ENCODE results near the gene RAB44.
"Not testable (repeated sequence)": the region's sequence is repeated elsewhere in the genome, so short reads cannot be mapped to it uniquely, and the experiment has no call there.

The RAB44 gene

GRCh38 chr6:36701401-36701991 lies 3.9 kb downstream of the RAB44 start:
- no peaks in the 10 kb centered on the region for H3K27me3 ChIP-seq (ENCODE audit: control insufficient read depth, insufficient read depth, low read length)
- H3K36me3 ChIP-seq (ENCODE audit: control insufficient read depth, insufficient read depth, low read length) = no peaks in the 10 kb centered on the region
- no peak overlapping the region for H3K9ac ChIP-seq (ENCODE audit: low read depth, low read length)
- no peak overlapping the region for H3K4me3 ChIP-seq (ENCODE audit: low read depth, low read length)
- H3K4me1 ChIP-seq (ENCODE audit: control insufficient read depth, insufficient read depth, low read length) = no peaks in the 10 kb centered on the region
- no peaks in the 10 kb centered on the region for H3K9me3 ChIP-seq (ENCODE audit: control insufficient read depth, insufficient read depth, low read length)
- H3K27ac ChIP-seq (ENCODE audit: low read depth, low read length) = no peak overlapping the region

GRCh38 chr6:36702656-36703055 lies 5.0 kb downstream of the RAB44 start:
- no peaks in the 10 kb centered on the region for H3K36me3 ChIP-seq (ENCODE audit: control insufficient read depth, insufficient read depth, low read length)
- no peak overlapping the region for H3K27ac ChIP-seq (ENCODE audit: low read depth, low read length)
- H3K4me3 ChIP-seq (ENCODE audit: low read depth, low read length) = no peak overlapping the region
- H3K27me3 ChIP-seq (ENCODE audit: control insufficient read depth, insufficient read depth, low read length) = no peaks in the 10 kb centered on the region
- H3K9ac ChIP-seq (ENCODE audit: low read depth, low read length) = no peak overlapping the region
- H3K9me3 ChIP-seq (ENCODE audit: control insufficient read depth, insufficient read depth, low read length) = no peaks in the 10 kb centered on the region
- no peaks in the 10 kb centered on the region for H3K4me1 ChIP-seq (ENCODE audit: control insufficient read depth, insufficient read depth, low read length)

DNA sequence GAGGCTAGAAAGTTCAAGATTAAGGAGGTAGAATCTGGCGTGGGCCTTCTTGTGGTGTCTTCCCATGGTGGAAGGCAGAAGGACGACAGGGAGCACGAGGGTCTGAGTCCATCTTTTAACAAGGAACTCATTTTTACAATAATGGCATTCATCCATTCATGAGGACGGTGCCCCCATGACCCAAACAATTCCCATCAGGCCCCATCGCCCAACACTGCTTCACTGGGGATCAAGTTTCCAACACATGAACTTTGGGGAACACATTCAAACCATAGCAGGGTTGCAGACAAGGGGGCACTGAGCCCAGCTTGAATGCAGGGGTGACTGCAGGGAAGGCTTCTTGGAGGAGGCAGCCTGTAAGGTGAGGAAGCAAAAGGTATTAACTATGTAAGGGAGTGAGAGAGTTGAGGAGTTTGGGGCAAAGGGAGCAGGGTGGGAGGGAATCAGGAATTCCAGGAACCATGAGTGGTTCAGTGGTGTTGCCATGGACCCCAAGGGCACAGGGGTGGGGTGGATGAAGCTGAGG lies 5.5 kb downstream of the RAB44 start:
- no peaks in the 10 kb centered on the region for H3K27me3 ChIP-seq (ENCODE audit: control insufficient read depth, insufficient read depth, low read length)
- H3K9me3 ChIP-seq (ENCODE audit: control insufficient read depth, insufficient read depth, low read length) = no peaks in the 10 kb centered on the region
- no peaks in the 10 kb centered on the region for H3K4me1 ChIP-seq (ENCODE audit: control insufficient read depth, insufficient read depth, low read length)
- H3K4me3 ChIP-seq (ENCODE audit: low read depth, low read length) = no peak overlapping the region
- H3K9ac ChIP-seq (ENCODE audit: low read depth, low read length) = no peak overlapping the region
- H3K36me3 ChIP-seq (ENCODE audit: control insufficient read depth, insufficient read depth, low read length) = no peaks in the 10 kb centered on the region
- no peak overlapping the region for H3K27ac ChIP-seq (ENCODE audit: low read depth, low read length)

DNA sequence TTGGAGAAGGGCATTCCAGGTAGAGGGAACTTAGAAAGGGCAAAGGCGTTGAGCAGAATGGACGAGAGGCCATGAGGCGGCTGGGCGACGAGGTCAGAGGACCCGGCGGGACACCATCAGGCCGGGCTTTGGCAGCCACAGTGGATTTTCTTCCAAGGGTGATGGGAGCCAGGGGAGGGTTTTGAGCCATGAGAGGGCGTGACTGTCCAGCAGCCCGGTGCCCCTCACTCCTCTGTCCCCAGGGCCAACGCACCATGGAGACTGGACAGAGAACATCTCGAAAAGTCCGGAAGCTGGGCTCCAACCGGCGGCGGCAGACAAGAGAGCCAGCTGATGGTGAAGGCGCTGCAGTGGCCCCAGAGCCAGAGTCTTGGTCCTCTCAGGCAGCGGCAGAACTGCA lies 6.4 kb downstream of the RAB44 start:
- no peak overlapping the region for H3K4me3 ChIP-seq (ENCODE audit: low read depth, low read length)
- H3K36me3 ChIP-seq (ENCODE audit: control insufficient read depth, insufficient read depth, low read length) = no peaks in the 10 kb centered on the region
- no peaks in the 10 kb centered on the region for H3K9me3 ChIP-seq (ENCODE audit: control insufficient read depth, insufficient read depth, low read length)
- H3K9ac ChIP-seq (ENCODE audit: low read depth, low read length) = no peak overlapping the region
- H3K4me1 ChIP-seq (ENCODE audit: control insufficient read depth, insufficient read depth, low read length) = no peaks in the 10 kb centered on the region
- no peaks in the 10 kb centered on the region for H3K27me3 ChIP-seq (ENCODE audit: control insufficient read depth, insufficient read depth, low read length)
- H3K27ac ChIP-seq (ENCODE audit: low read depth, low read length) = no peak overlapping the region

DNA sequence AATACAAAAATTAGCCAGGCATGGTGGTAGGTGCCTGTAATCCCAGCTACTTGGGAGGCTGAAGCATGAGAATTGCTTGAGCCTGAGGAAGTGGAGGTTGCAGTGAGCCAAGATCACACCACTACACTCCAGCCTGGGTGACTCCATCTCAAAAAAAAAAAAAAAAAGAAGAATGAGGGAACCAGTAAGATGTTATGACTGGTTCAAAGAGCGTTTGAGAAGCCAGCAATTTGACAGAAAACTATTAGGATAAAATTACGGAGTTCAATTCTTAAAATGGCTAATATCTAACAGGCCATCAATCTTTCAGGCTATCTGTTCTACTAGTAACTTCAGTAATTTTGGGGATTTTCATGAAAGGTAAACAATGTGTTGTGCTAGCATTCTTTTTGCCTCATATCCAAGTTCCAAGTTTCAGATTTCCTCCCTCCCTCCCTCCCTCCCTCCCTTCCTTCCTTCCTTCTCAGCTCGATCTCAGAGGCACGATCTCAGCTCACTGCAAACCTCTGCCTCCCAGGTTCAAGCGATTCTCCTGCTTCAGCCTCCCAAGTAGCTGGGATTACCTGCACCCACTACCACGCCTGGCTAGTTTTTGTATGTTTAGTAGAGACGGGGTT lies 7.4 kb downstream of the RAB44 start:
- not testable (repeated sequence) for H3K9me3 ChIP-seq (ENCODE audit: control insufficient read depth, insufficient read depth, low read length); H3K36me3 ChIP-seq (ENCODE audit: control insufficient read depth, insufficient read depth, low read length); H3K27me3 ChIP-seq (ENCODE audit: control insufficient read depth, insufficient read depth, low read length); H3K9ac ChIP-seq (ENCODE audit: low read depth, low read length); H3K4me3 ChIP-seq (ENCODE audit: low read depth, low read length); H3K4me1 ChIP-seq (ENCODE audit: control insufficient read depth, insufficient read depth, low read length); H3K27ac ChIP-seq (ENCODE audit: low read depth, low read length)

GRCh38 chr6:36706339-36706738 lies 8.7 kb downstream of the RAB44 start:
- Histone ChIP-seq H3K9me3 (ENCODE audit: control insufficient read depth, insufficient read depth, low read length) (no peaks in the 10 kb centered on the region), H3K9ac (ENCODE audit: low read depth, low read length) (no peak overlapping the region), H3K27me3 (ENCODE audit: control insufficient read depth, insufficient read depth, low read length) (no peaks in the 10 kb centered on the region), H3K4me1 (ENCODE audit: control insufficient read depth, insufficient read depth, low read length) (no peaks in the 10 kb centered on the region), H3K27ac (ENCODE audit: low read depth, low read length) (no peak overlapping the region), H3K4me3 (ENCODE audit: low read depth, low read length) (no peak overlapping the region), H3K36me3 (ENCODE audit: control insufficient read depth, insufficient read depth, low read length) (no peaks in the 10 kb centered on the region)

- H3K36me3 ChIP-seq (ENCODE audit: control insufficient read depth, insufficient read depth, low read length) = no peaks in the 10 kb centered on the region
These were observed 15.2 kb downstream of the RAB44 start for GRCh38 chr6:36712816-36713215.

GRCh38 chr6:36713846-36714245 lies 16.2 kb downstream of the RAB44 start:
- no peak overlapping the region for H3K27ac ChIP-seq (ENCODE audit: low read depth, low read length)
- no peaks in the 10 kb centered on the region for H3K27me3 ChIP-seq (ENCODE audit: control insufficient read depth, insufficient read depth, low read length)
- no peak overlapping the region for H3K4me3 ChIP-seq (ENCODE audit: low read depth, low read length)
- no peaks in the 10 kb centered on the region for H3K36me3 ChIP-seq (ENCODE audit: control insufficient read depth, insufficient read depth, low read length)
- H3K4me1 ChIP-seq (ENCODE audit: control insufficient read depth, insufficient read depth, low read length) = peaks cover 6% of the 10 kb centered on the region; the same call in 1 of the 2 replicates
- no peaks in the 10 kb centered on the region for H3K9me3 ChIP-seq (ENCODE audit: control insufficient read depth, insufficient read depth, low read length)
- no peak overlapping the region for H3K9ac ChIP-seq (ENCODE audit: low read depth, low read length)

More at GRCh38 chr6:36712816-36713215, 15.2 kb downstream of the RAB44 start:
- Histone ChIP-seq H3K4me1 (ENCODE audit: control insufficient read depth, insufficient read depth, low read length) (peaks cover 6% of the 10 kb centered on the region; the same call in 1 of the 2 replicates), H3K27ac (ENCODE audit: low read depth, low read length) (no peak overlapping the region), H3K9ac (ENCODE audit: low read depth, low read length) (no peak overlapping the region), H3K9me3 (ENCODE audit: control insufficient read depth, insufficient read depth, low read length) (no peaks in the 10 kb centered on the region), H3K27me3 (ENCODE audit: control insufficient read depth, insufficient read depth, low read length) (no peaks in the 10 kb centered on the region), H3K4me3 (ENCODE audit: low read depth, low read length) (no peak overlapping the region)

DNA sequence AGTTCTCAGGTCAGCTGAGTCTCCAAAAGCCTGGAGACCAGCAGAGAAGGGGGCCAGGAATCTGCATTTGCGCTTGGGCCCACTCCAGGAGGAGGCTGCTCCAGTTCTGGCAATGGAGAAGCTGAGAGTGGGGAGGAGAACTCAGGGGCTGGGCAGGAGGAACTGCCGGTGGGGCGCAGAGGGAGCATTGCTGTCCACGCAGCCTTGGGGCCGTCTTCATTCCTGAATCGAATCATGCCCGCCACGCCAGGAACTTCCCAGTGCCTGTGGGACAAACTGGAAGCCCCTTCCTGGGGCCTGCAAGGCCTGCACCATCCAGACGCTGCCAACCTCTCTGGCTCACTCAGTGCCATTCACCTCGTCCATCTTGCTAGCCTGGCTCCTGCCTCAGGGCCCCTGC lies 16.9 kb downstream of the RAB44 start:
- H3K27me3 ChIP-seq (ENCODE audit: control insufficient read depth, insufficient read depth, low read length) = no peaks in the 10 kb centered on the region
- H3K4me3 ChIP-seq (ENCODE audit: low read depth, low read length) = no peak overlapping the region
- no peaks in the 10 kb centered on the region for H3K36me3 ChIP-seq (ENCODE audit: control insufficient read depth, insufficient read depth, low read length)
- no peaks in the 10 kb centered on the region for H3K9me3 ChIP-seq (ENCODE audit: control insufficient read depth, insufficient read depth, low read length)
- peaks cover 6% of the 10 kb centered on the region; the same call in 1 of the 2 replicates for H3K4me1 ChIP-seq (ENCODE audit: control insufficient read depth, insufficient read depth, low read length)
- H3K27ac ChIP-seq (ENCODE audit: low read depth, low read length) = no peak overlapping the region
- H3K9ac ChIP-seq (ENCODE audit: low read depth, low read length) = no peak overlapping the region

- H3K4me3 ChIP-seq (ENCODE audit: low read depth, low read length) = no peak overlapping the region
- H3K9ac ChIP-seq (ENCODE audit: low read depth, low read length) = no peak overlapping the region
- peaks cover 6% of the 10 kb centered on the region; the same call in 1 of the 2 replicates for H3K4me1 ChIP-seq (ENCODE audit: control insufficient read depth, insufficient read depth, low read length)
- no peak overlapping the region for H3K27ac ChIP-seq (ENCODE audit: low read depth, low read length)
- no peaks in the 10 kb centered on the region for H3K36me3 ChIP-seq (ENCODE audit: control insufficient read depth, insufficient read depth, low read length)
- H3K27me3 ChIP-seq (ENCODE audit: control insufficient read depth, insufficient read depth, low read length) = no peaks in the 10 kb centered on the region
- H3K9me3 ChIP-seq (ENCODE audit: control insufficient read depth, insufficient read depth, low read length) = no peaks in the 10 kb centered on the region
These were observed 17.8 kb downstream of the RAB44 start for GRCh38 chr6:36715469-36715868.

- peaks cover 6% of the 10 kb centered on the region; the same call in 1 of the 2 replicates for H3K4me1 ChIP-seq (ENCODE audit: control insufficient read depth, insufficient read depth, low read length)
- H3K27me3 ChIP-seq (ENCODE audit: control insufficient read depth, insufficient read depth, low read length) = no peaks in the 10 kb centered on the region
- H3K9ac ChIP-seq (ENCODE audit: low read depth, low read length) = no peak overlapping the region
- H3K36me3 ChIP-seq (ENCODE audit: control insufficient read depth, insufficient read depth, low read length) = no peaks in the 10 kb centered on the region
- no peak overlapping the region for H3K4me3 ChIP-seq (ENCODE audit: low read depth, low read length)
- H3K27ac ChIP-seq (ENCODE audit: low read depth, low read length) = no peak overlapping the region
- no peaks in the 10 kb centered on the region for H3K9me3 ChIP-seq (ENCODE audit: control insufficient read depth, insufficient read depth, low read length)
These were observed 19.0 kb downstream of the RAB44 start for GRCh38 chr6:36716476-36717093.

All from HUES48 (cell line).